Hematopoietic multipotent progenitor cell treated with erythropoietin and hydrocortisone succinate and interleukin-3 and kit ligand, for 4 days (in vitro differentiated cells): ENCODE results near the gene GLP2R.

Experiments
- DNase-seq: peaks from one replicate; pipeline ENCODE4 v3.0.0-alpha.2; 2015

Gene GLP2R

GRCh38 chr17:9814337-9814945 is 11.3 kb upstream of the GLP2R start:
- no peak for DNase-seq

- DNase-seq = no peak
These were observed 9.3 kb upstream of the GLP2R start for GRCh38 chr17:9816472-9816871.

- DNase-seq = no peak
These were observed 8.6 kb upstream of the GLP2R start for GRCh38 chr17:9817086-9817485.

GRCh38 chr17:9818760-9819159 is 7.0 kb upstream of the GLP2R start:
- DNase-seq = no peak

- no peak for DNase-seq
These were observed 5.3 kb upstream of the GLP2R start for GRCh38 chr17:9820448-9820847.

- DNase-seq = no peak
These were observed 3.8 kb upstream of the GLP2R start, which contains the start of gene GSG1L2 for GRCh38 chr17:9821921-9822320. TSS of gene GSG1L2 (minus strand) at chr17:9822079. CDS start at chr17:9822071, 8 bp downstream.

GRCh38 chr17:9824094-9824493 is 1.6 kb upstream of the GLP2R start:
- no peak for DNase-seq

GRCh38 chr17:9824797-9825338 is 856 bp upstream of the GLP2R start:
- DNase-seq = no peak

- DNase-seq = no peak
These were observed 2.9 kb downstream of the GLP2R start for GRCh38 chr17:9828296-9829295.

GRCh38 chr17:9829343-9829742 is 3.6 kb downstream of the GLP2R start:
- DNase-seq = no peak

GRCh38 chr17:9830711-9831110 is 5.0 kb downstream of the GLP2R start:
- no peak for DNase-seq

GRCh38 chr17:9833922-9834321 is 8.2 kb downstream of the GLP2R start:
- DNase-seq = no peak

GRCh38 chr17:9837551-9838471 is 12.1 kb downstream of the GLP2R start:
- DNase-seq = no peak

GRCh38 chr17:9839433-9839832 is 13.7 kb downstream of the GLP2R start:
- DNase-seq = no peak

- DNase-seq = no peak
These were observed 16.5 kb downstream of the GLP2R start for GRCh38 chr17:9842057-9842758.

- DNase-seq = no peak
These were observed 17.7 kb downstream of the GLP2R start for GRCh38 chr17:9843152-9844010.

GRCh38 chr17:9844153-9844552 is 18.4 kb downstream of the GLP2R start:
- DNase-seq = no peak

GRCh38 chr17:9845306-9845705 is 19.6 kb downstream of the GLP2R start:
- no peak for DNase-seq

- DNase-seq = no peak
These were observed 24.4 kb downstream of the GLP2R start for GRCh38 chr17:9850151-9850550.

GRCh38 chr17:9854255-9854654 is 28.5 kb downstream of the GLP2R start:
- no peak for DNase-seq

GRCh38 chr17:9855036-9855435 is 29.3 kb downstream of the GLP2R start:
- no peak for DNase-seq
